MM.1S (cell line): Measurements from ENCODE around the gene GDF2.

Source experiments
- CTCF ChIP-seq: fragments of 300-600 bp; sonication (generic); IDR thresholded peaks from 2 replicates; pipeline ENCODE4 v1.5.1; 2016; ENCODE audit warnings: antibody characterized with exemption, low read length, mixed read lengths
- EZH2 ChIP-seq: fragments of 300-600 bp; sonication (generic); optimal IDR thresholded peaks from 2 replicates; pipeline ENCODE3; 2017; ENCODE audit warnings: low read depth, mild to moderate bottlenecking, antibody characterized with exemption, low read length, mixed read lengths
- EZH2phosphoT487 ChIP-seq: fragments of 300-600 bp; sonication (generic); IDR thresholded peaks from 2 replicates; pipeline ENCODE4 v1.6.1; 2018; ENCODE audit warnings: antibody characterized with exemption, low read length

DNA sequence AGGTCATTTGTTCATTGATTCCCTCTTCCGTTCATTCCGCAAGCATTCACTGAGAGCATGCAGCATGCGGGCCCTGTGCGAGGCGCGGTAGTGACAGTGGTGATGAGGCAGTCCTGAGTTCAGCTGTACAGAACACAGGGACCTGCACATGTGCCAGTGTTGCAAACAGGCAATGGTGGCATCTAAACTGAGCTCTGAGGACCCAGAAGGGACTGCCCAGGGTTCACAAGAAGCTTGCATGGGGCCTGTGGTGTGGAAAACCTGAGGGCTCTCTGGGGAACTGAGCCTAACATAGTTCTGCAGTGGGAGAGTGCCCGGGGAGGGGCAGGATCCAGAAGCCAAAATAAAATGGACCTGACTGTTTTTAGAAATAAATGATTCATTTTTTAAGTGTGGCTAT lies 48.6 kb downstream of the GDF2 start:
- TF ChIP-seq CTCF (no peak), EZH2 (no peak), EZH2phosphoT487 (no peak)
